D721Med (cell line): ENCODE data around the gene GAMT.

Source experiments
- DNase-seq: peaks from one replicate; pipeline ENCODE4 v3.0.0; 2011; ENCODE audit warnings: low spot score; ENCODE audit not compliant: insufficient read length
- FAIRE-seq: peaks from 2 replicates; lab custom pipeline; 2011; peaks lifted over from hg19 to GRCh38; lab: Jason Lieb, UNC
- TF ChIP-seq, protein P1 (sequence below): IDR thresholded peaks from 2 replicates; pipeline ENCODE4 v1.5.1; 2012; ENCODE audit warnings: mild to moderate bottlenecking, control low read depth; ENCODE audit not compliant: insufficient read depth; ENCODE audit errors: missing control alignments

Gene GAMT

GRCh38 chr19:1438035-1438932 is 36.9 kb upstream of the GAMT start, which contains the start of gene RPS15:
TSS of gene RPS15 (plus strand) at chr19:1438396. CDS start at chr19:1438426, 30 bp downstream.
- TF ChIP-seq, protein P1, sequence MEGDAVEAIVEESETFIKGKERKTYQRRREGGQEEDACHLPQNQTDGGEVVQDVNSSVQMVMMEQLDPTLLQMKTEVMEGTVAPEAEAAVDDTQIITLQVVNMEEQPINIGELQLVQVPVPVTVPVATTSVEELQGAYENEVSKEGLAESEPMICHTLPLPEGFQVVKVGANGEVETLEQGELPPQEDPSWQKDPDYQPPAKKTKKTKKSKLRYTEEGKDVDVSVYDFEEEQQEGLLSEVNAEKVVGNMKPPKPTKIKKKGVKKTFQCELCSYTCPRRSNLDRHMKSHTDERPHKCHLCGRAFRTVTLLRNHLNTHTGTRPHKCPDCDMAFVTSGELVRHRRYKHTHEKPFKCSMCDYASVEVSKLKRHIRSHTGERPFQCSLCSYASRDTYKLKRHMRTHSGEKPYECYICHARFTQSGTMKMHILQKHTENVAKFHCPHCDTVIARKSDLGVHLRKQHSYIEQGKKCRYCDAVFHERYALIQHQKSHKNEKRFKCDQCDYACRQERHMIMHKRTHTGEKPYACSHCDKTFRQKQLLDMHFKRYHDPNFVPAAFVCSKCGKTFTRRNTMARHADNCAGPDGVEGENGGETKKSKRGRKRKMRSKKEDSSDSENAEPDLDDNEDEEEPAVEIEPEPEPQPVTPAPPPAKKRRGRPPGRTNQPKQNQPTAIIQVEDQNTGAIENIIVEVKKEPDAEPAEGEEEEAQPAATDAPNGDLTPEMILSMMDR, result peak; percentile 95
- FAIRE-seq (no peak), DNase-seq (peak; percentile 98)

GRCh38 chr19:1437609-1438008 is 36.3 kb upstream of the GAMT start:
- TF ChIP-seq, protein P1, result no peak
- FAIRE-seq (no peak), DNase-seq (no peak)

DNA sequence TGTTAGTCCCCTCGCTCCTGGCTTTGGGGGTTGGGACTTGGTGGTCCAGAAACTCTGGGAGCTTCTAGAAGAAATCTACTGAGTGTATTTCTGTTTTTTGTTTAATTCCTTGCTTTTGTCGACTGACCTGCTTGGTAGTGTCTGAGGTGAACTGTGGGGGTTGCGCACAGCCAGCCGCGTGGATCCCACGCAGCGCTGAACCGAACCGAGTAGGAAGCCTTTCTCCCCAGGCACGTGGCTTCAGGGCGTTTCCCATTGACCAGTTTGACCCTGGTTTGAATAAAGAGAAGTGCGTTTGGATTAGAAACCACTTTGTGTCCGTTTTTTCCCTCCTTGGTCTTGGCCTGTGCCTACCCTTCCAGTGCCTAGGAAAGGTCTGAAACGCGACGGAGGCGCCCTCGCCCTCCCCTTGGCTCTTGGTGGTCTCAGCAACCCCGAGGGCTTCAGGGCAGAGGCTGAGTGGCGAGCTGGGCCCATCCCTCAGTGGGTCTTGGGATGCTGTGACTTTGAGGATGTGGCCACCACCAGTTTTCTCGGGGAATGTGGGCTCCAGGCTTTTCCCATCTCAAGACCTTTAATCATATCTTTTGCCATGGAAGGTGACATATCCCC is 34.1 kb upstream of the GAMT start:
- FAIRE-seq (no peak), DNase-seq (no peak)
- TF ChIP-seq, protein P1, result no peak

GRCh38 chr19:1434577-1435060 is 33.3 kb upstream of the GAMT start:
- FAIRE-seq (no peak), DNase-seq (no peak)
- TF ChIP-seq, protein P1, result no peak

DNA sequence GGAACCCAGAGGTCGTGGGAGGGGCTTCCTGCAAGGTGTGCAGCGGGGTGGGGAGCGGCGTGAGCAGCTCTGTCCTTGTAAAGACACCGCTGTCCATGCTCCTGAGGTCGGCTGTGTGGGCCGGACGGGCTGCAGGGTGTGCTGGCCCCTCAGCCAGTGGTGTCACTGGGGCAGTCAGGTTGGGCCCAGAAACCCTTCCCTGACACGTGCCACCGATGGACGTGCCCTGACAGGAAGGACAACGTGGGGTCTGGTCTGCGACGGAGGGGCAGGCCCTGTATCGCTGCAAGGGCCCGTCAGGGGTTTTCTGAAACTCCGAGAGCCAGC is 32.7 kb upstream of the GAMT start:
- DNase-seq, result no peak

GRCh38 chr19:1433119-1434039 is 32.0 kb upstream of the GAMT start:
- DNase-seq, result no peak
- no peak for FAIRE-seq
- TF ChIP-seq, protein P1, result no peak

More for the DNA sequence above, 32.7 kb upstream of the GAMT start:
- no peak for FAIRE-seq
- TF ChIP-seq, protein P1, result no peak
